ENCODE measurements around the gene FGGY.

Gene FGGY

DNA sequence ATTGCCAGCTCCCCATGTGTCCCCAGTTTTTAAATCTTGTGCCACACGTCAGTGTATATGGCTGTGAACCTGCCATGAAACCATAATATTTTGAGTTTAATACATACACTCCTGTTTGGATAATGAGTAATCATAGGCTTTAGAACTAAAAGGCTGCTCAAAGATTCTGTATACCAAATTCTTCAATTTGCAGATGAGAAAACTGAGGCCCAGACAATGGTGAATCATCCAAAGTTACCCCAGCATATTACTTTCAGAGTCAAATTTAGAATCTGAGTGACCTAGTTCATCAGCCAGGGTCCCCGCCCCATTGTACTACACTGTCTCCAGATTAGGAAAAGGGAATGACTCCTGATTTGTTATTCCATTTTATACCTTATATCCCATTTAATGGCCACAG lies 224.6 kb downstream of the FGGY start:
- TF ChIP-seq, protein P1, sequence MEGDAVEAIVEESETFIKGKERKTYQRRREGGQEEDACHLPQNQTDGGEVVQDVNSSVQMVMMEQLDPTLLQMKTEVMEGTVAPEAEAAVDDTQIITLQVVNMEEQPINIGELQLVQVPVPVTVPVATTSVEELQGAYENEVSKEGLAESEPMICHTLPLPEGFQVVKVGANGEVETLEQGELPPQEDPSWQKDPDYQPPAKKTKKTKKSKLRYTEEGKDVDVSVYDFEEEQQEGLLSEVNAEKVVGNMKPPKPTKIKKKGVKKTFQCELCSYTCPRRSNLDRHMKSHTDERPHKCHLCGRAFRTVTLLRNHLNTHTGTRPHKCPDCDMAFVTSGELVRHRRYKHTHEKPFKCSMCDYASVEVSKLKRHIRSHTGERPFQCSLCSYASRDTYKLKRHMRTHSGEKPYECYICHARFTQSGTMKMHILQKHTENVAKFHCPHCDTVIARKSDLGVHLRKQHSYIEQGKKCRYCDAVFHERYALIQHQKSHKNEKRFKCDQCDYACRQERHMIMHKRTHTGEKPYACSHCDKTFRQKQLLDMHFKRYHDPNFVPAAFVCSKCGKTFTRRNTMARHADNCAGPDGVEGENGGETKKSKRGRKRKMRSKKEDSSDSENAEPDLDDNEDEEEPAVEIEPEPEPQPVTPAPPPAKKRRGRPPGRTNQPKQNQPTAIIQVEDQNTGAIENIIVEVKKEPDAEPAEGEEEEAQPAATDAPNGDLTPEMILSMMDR (conservative IDR thresholded peaks at IDR 0.05), result no peak
- no peak overlapping the region for H3K27ac ChIP-seq

DNA sequence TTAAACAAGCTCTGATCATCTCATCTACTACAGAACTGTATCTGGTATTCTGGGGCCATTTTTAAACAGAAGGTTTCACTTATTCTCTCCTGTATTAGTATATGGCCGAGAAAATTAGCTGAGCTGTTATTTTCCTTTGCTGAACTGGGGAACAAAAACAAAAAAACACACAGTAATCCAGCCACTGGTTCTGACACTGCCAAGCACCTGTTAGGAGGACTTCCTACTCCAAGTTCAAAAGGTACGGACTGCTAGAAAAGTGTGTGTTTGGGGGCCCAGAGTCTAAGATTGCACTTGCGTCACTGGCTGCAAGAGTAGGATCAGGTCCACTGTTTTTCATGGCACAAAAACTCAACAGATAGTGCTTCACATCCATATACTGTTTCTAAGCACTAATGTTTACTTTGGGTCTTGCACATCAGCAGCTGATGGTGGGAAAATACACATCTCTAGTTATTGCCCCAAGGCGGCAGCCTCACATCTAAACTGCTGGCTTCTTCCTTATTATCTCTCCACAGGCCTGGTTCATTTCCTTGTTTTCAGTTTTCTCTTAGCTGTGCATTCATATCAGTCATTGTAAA lies 226.1 kb downstream of the FGGY start:
- TF ChIP-seq, protein P1 (conservative IDR thresholded peaks at IDR 0.05), result no peak

DNA sequence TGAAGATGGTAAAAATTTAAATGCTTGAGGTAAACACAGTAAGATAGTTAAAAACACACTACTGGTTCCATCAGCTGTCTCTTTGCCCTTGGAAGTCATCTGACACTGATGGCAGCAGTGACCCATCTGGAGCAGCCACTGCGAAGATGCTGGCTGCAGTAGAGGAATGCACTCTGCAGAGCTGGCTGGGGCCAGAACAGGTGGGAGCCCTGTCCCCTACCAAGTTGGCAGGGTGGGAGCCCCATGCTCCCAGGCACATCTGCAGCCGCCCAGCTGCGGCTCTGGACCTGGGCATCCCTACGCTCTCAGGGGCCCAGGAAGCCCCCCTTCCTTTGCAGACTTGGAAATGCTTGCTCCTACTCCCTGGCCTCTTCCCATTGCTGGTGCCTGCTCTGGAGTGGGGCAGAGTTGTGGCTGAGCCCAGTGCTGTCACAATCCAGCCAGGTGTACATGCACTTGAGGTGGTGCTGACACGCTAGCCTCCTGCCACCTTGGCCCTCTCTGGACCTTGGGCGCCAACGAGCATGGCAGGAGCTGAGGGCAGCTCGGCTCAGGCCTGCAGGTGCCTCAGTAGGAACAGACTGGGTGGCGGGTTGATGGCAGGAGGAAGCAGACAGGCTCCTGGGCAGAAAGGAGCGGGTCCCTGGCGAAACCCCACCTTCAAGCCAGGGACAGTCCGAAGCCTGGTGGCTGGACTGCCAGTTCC lies 227.0 kb downstream of the FGGY start:
- TF ChIP-seq, protein P1 (conservative IDR thresholded peaks at IDR 0.05), result no peak

More for the DNA sequence above, 226.1 kb downstream of the FGGY start:
- no peak overlapping the region for H3K27ac ChIP-seq

DNA sequence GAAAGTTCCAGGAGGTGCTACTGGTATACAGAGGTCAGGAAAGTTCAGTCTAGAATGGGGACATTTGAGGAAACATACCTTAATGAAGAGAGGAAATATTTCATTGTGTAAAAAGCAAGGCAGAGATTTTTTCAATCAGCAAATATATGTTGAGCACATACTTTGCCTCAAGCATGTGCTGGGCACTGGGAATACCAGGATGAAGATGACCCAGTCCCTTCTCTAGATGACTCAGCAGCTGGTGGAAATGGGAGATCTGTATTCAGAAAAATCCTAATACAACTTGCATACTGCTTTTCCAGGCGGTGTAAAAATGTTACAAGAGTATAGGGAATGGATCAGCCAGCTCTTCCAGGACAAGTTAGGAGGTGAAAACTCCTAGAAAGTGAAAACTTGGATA lies 229.3 kb downstream of the FGGY start:
- H3K27ac ChIP-seq, result no peak overlapping the region
- TF ChIP-seq, protein P1 (conservative IDR thresholded peaks at IDR 0.05), result no peak

More for the DNA sequence above, 227.0 kb downstream of the FGGY start:
- H3K27ac ChIP-seq, result no peak overlapping the region

DNA sequence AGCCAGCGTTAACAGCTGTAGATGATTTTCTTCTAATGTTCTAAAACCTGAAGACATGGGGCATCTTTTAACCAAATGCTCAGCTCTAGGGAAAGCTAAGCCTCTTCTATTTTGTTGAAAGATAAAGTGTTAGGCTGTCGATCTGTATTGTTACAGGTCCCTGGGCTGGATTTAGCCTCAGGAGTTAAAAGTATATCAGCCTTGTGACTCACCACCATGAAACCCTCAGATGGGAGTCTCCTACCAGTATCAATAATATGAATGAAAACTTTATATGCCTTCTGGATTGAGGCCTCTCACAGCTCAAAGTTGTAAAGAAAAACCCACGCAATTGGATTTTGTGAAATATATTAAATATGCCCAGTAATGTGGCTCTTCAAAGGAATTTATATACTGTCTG lies 231.6 kb downstream of the FGGY start:
- TF ChIP-seq, protein P1 (conservative IDR thresholded peaks at IDR 0.05), result no peak
- H3K27ac ChIP-seq, result no peak overlapping the region

DNA sequence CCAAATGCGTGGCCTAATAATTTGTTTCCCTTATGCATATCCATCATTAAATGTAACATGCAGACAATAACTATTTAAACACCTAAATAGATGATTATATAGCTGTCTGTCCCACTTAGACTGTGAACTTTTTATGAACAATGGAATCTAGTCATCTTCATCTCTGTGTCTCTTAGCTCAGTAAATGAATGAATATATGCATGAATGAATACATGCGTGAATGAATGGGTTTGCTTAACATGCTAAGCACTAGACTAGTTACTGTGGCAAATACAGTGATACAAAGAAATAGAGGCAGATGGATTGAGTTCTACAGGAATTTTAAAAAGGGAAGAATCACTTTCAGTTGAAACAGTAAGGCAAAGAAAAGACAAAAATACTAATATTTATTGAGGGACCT lies 232.0 kb downstream of the FGGY start:
- TF ChIP-seq, protein P1 (conservative IDR thresholded peaks at IDR 0.05), result no peak
- H3K27ac ChIP-seq, result no peak overlapping the region

DNA sequence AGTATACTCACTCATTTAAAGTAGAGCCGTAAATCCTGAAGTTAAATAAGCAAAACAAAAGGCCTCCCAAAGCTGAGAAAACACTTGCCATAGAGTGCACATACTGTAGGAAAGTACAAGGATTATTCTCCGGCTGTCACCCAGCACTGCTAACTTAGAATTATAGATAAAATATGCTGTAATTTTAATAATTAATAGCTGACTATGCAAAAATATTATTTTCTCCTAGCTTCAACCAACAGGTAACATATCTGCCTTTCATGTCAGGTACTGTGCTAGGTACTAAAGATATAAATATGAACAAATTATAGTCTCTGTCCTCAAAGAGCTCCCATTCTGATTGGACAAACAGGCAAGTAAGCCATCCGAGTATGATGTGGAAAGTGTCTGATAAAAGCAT lies 233.2 kb downstream of the FGGY start:
- no peak overlapping the region for H3K27ac ChIP-seq
- TF ChIP-seq, protein P1 (conservative IDR thresholded peaks at IDR 0.05), result no peak

Measured in VCaP (cell line).